Measurements from ENCODE around the gene TNRC6C.

- TF ChIP-seq, protein P1, sequence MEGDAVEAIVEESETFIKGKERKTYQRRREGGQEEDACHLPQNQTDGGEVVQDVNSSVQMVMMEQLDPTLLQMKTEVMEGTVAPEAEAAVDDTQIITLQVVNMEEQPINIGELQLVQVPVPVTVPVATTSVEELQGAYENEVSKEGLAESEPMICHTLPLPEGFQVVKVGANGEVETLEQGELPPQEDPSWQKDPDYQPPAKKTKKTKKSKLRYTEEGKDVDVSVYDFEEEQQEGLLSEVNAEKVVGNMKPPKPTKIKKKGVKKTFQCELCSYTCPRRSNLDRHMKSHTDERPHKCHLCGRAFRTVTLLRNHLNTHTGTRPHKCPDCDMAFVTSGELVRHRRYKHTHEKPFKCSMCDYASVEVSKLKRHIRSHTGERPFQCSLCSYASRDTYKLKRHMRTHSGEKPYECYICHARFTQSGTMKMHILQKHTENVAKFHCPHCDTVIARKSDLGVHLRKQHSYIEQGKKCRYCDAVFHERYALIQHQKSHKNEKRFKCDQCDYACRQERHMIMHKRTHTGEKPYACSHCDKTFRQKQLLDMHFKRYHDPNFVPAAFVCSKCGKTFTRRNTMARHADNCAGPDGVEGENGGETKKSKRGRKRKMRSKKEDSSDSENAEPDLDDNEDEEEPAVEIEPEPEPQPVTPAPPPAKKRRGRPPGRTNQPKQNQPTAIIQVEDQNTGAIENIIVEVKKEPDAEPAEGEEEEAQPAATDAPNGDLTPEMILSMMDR (tag by site-specific recombination; IDR thresholded peaks at IDR 0.05) = no peak
- no peak for TF ChIP-seq TCF7L2 (IDR thresholded peaks at IDR 0.05; ENCODE audit: borderline replicate concordance, low read depth, low read length)
- TF ChIP-seq ZNF501 (tag by site-specific recombination; IDR thresholded peaks at IDR 0.05) = no peak
- TF ChIP-seq ZNF514 (tag by site-specific recombination; IDR thresholded peaks at IDR 0.05) = no peak
- TF ChIP-seq ZBTB8A (tag by site-specific recombination; IDR thresholded peaks at IDR 0.05) = no peak
These were observed 162.0 kb downstream of the TNRC6C start for GRCh38 chr17:78120537-78120936.

All from HEK293 (cell line).